OCI-LY1 (cell line): ENCODE data around the gene YARS1.

Experiments used
- H2AFZ ChIP-seq: fragments of 200-600 bp; sonication (generic), shearing (Covaris generic); 2 replicates; pipeline ENCODE4 v1.6.0; 2014; ENCODE audit warnings: antibody characterized with exemption, mild to moderate bottlenecking, low read length
- H3F3A ChIP-seq: fragments of 200-600 bp; sonication (generic), shearing (Covaris generic); 2 replicates; pipeline ENCODE4 v1.6.0; 2014; ENCODE audit warnings: mild to moderate bottlenecking, antibody characterized with exemption, low read length, moderate library complexity; ENCODE audit not compliant: insufficient read depth
- H3K27ac ChIP-seq: fragments of 200-600 bp; sonication (generic); 2 replicates; pipeline ENCODE4 v1.5.1; 2014; ENCODE audit warnings: low read length, mixed run types, mild to moderate bottlenecking, low read depth; ENCODE audit not compliant: poor library complexity, severe bottlenecking
- H3K27me3 ChIP-seq: fragments of 200-600 bp; sonication (generic); 2 replicates; pipeline ENCODE4 v1.6.0; 2014; ENCODE audit warnings: antibody characterized with exemption, mild to moderate bottlenecking, low read length, moderate library complexity; ENCODE audit not compliant: insufficient read depth
- H3K36me3 ChIP-seq: fragments of 200-600 bp; sonication (generic); 2 replicates; pipeline ENCODE4 v1.6.1; 2014; ENCODE audit warnings: mild to moderate bottlenecking, antibody characterized with exemption, low read length, moderate library complexity, mixed read lengths; ENCODE audit not compliant: insufficient read depth
- H3K4me1 ChIP-seq: fragments of 200-600 bp; sonication (generic); 2 replicates; pipeline ENCODE4 v1.5.1; 2014; ENCODE audit warnings: mild to moderate bottlenecking, low read length, moderate library complexity; ENCODE audit not compliant: insufficient read depth, severe bottlenecking
- H3K4me2 ChIP-seq: fragments of 200-600 bp; sonication (generic), shearing (Covaris generic); 2 replicates; pipeline ENCODE4 v1.6.1; 2014; ENCODE audit warnings: low read length
- H3K4me3 ChIP-seq: fragments of 200-600 bp; sonication (generic); 2 replicates; pipeline ENCODE4 v1.5.1; 2014; ENCODE audit warnings: low read length, low read depth, mild to moderate bottlenecking, mixed read lengths; ENCODE audit not compliant: poor library complexity, severe bottlenecking
- H3K79me2 ChIP-seq: fragments of 200-600 bp; shearing (Covaris generic); 2 replicates; pipeline ENCODE4 v1.6.1; 2016; ENCODE audit warnings: mixed run types, low read length, mixed read lengths; ENCODE audit not compliant: insufficient read depth
- H3K9ac ChIP-seq: fragments of 200-600 bp; sonication (generic), shearing (Covaris generic); 2 replicates; pipeline ENCODE4 v1.6.1; 2014; ENCODE audit warnings: mild to moderate bottlenecking, low read length, mixed read lengths
- H3K9me2 ChIP-seq: fragments of 200-600 bp; sonication (generic), shearing (Covaris generic); 2 replicates; pipeline ENCODE4 v1.6.1; 2014; ENCODE audit warnings: low read depth, mild to moderate bottlenecking, low read length, mixed read lengths
- H3K9me3 ChIP-seq: fragments of 200-600 bp; shearing (Covaris generic); 2 replicates; pipeline ENCODE4 v1.6.1; 2014; ENCODE audit warnings: low read length, mixed read lengths
- H4K20me1 ChIP-seq: fragments of 200-600 bp; sonication (generic), shearing (Covaris generic); 2 replicates; pipeline ENCODE4 v1.6.0; 2016; ENCODE audit warnings: mild to moderate bottlenecking, low read length; ENCODE audit not compliant: insufficient read depth
- EZH2 ChIP-seq: fragments of 200-600 bp; sonication (generic), shearing (Covaris generic); IDR thresholded peaks from 2 replicates; pipeline ENCODE4 v1.8.0; 2017; ENCODE audit warnings: borderline replicate concordance, mixed run types, mild to moderate bottlenecking, antibody characterized with exemption, low read length, moderate library complexity, mixed read lengths
- TF ChIP-seq, protein P1 (sequence below): fragments of 200-600 bp; sonication (generic), shearing (Covaris generic); IDR thresholded peaks from 2 replicates; pipeline ENCODE4 v1.5.1; 2017; ENCODE audit warnings: mild to moderate bottlenecking, antibody characterized with exemption, low read length, moderate library complexity, mixed read lengths

Gene YARS1

GRCh38 chr1:32768110-32768850, 48.9 kb downstream of the YARS1 start:
- Histone ChIP-seq H3K27me3 (no peaks in the 10 kb centered on the region), H4K20me1 (no peaks in the 10 kb centered on the region), H2AFZ (no peak overlapping the region), H3F3A (no peaks in the 10 kb centered on the region), H3K9me2 (no peaks in the 10 kb centered on the region), H3K36me3 (no peaks in the 10 kb centered on the region), H3K4me1 (no peaks in the 10 kb centered on the region), H3K9me3 (no peaks in the 10 kb centered on the region), H3K9ac (no peak overlapping the region), H3K79me2 (no peaks in the 10 kb centered on the region), H3K27ac (no peak overlapping the region), H3K4me2 (no peak overlapping the region), H3K4me3 (no peak overlapping the region)
- TF ChIP-seq, protein P1, sequence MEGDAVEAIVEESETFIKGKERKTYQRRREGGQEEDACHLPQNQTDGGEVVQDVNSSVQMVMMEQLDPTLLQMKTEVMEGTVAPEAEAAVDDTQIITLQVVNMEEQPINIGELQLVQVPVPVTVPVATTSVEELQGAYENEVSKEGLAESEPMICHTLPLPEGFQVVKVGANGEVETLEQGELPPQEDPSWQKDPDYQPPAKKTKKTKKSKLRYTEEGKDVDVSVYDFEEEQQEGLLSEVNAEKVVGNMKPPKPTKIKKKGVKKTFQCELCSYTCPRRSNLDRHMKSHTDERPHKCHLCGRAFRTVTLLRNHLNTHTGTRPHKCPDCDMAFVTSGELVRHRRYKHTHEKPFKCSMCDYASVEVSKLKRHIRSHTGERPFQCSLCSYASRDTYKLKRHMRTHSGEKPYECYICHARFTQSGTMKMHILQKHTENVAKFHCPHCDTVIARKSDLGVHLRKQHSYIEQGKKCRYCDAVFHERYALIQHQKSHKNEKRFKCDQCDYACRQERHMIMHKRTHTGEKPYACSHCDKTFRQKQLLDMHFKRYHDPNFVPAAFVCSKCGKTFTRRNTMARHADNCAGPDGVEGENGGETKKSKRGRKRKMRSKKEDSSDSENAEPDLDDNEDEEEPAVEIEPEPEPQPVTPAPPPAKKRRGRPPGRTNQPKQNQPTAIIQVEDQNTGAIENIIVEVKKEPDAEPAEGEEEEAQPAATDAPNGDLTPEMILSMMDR: no peak
- no peak for TF ChIP-seq EZH2

DNA sequence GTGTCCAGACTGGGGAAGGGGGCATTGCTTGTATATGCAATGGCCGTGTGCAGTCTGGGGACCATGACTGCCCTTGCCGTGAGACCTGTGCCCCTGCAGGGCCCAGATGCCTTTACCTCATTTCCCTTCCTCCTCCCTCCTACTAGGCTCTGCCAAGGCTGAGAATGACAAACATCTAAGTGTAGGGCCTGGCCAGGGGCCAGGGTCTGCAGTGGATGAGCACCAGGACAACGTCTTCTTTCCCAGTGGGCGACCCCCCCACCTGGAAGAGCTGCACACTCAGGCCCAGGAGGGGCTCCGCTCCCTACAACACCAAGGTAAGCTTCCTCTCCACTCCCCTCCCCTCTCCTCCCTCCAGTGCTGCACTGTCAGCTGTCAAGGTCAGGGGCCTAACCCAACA, 49.5 kb downstream of the YARS1 start:
- no peaks in the 10 kb centered on the region for H3K4me1 ChIP-seq
- H3K79me2 ChIP-seq: no peaks in the 10 kb centered on the region
- no peak overlapping the region for H3K4me3 ChIP-seq
- H2AFZ ChIP-seq: no peak overlapping the region
- H3K9me2 ChIP-seq: no peaks in the 10 kb centered on the region
- H3K9ac ChIP-seq: no peak overlapping the region
- H3K4me2 ChIP-seq: no peak overlapping the region
- H3K36me3 ChIP-seq: no peaks in the 10 kb centered on the region
- TF ChIP-seq, protein P1: no peak
- TF ChIP-seq EZH2: no peak
- no peaks in the 10 kb centered on the region for H4K20me1 ChIP-seq
- H3K9me3 ChIP-seq: no peaks in the 10 kb centered on the region
- H3F3A ChIP-seq: no peaks in the 10 kb centered on the region
- no peaks in the 10 kb centered on the region for H3K27me3 ChIP-seq
- no peak overlapping the region for H3K27ac ChIP-seq

- Histone ChIP-seq H3K79me2 (no peaks in the 10 kb centered on the region), H3K9me3 (no peaks in the 10 kb centered on the region), H3K9ac (no peak overlapping the region), H3K4me3 (no peak overlapping the region), H2AFZ (no peak overlapping the region), H3K36me3 (no peaks in the 10 kb centered on the region), H3K9me2 (no peaks in the 10 kb centered on the region), H3F3A (no peaks in the 10 kb centered on the region), H3K4me2 (no peak overlapping the region), H3K27me3 (no peaks in the 10 kb centered on the region), H3K27ac (no peak overlapping the region), H3K4me1 (no peaks in the 10 kb centered on the region), H4K20me1 (no peaks in the 10 kb centered on the region)
- TF ChIP-seq, protein P1: no peak
- no peak for TF ChIP-seq EZH2
Measured at GRCh38 chr1:32767156-32767555, 50.0 kb downstream of the YARS1 start.
